GM18907 (cell line): Measurements from ENCODE around the gene YAP1.

ENCODE experiments used
- ATAC-seq: cut with Tn5 transposase; IDR thresholded peaks from one replicate; pipeline ENCODE4 v1.9.1; 2021; ENCODE audit warnings: mild to moderate bottlenecking, moderate library complexity; ENCODE audit not compliant: unreplicated experiment

Gene YAP1

DNA sequence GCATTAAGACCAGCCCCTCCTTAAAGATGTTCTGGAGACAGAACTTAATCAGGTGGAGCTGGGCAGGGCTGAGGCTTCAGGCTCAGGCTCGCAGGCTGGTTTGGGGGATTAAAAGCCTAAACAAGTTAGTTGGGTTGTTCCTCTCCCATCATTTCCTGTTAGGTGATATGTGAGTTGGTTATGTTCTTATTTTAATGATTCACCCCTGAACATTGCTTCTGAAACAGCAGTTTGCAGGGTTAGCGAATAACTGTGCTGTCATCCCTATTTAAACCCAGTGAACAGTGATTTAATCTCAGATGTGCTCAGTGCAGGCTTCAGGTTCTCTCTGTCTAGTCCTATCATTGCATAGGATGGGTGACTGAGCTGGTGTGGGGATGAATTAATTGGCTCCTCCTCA is 159.7 kb downstream of the YAP1 start:
- no peak for ATAC-seq

GRCh38 chr11:102272047-102272824 is 162.0 kb downstream of the YAP1 start:
- ATAC-seq = no peak

GRCh38 chr11:102274628-102275027 is 164.4 kb downstream of the YAP1 start:
- no peak for ATAC-seq

DNA sequence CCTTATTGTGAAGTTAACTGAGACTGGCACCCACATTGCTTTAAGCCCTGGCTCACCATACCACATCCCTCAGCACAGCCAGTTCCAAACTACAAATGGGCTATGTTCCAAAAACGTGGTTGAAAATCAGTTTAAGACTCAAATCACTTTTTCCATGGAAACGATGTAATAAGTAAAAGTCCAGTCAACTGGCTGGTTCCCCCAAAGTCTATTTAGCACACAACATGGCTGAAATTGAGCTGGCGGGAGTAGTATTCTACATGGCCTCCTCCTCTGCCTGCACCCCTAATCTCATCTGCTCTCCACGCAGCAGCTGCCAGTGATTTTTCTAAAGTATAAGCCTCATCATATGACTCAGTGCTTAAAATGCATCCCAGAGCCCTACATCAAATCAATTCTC is 166.1 kb downstream of the YAP1 start:
- no peak for ATAC-seq

DNA sequence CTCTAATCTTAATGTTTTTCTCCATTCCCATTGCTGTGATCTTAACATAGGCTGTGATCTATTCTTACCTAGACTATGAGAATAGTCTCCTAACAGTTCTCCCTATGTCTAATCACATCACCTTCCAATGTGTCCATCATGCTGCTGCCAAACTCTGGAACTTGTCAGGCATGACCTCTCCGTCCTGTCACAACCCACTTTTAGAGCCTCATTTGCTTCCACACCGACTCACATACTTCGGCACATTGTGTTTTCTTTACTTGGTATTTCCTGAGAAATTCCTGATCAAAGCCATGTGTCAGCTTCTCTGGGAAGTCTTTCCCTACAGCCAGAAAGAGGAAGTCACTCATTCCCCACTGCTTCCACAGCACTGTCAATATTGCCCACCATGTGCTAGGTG is 166.5 kb downstream of the YAP1 start:
- no peak for ATAC-seq

DNA sequence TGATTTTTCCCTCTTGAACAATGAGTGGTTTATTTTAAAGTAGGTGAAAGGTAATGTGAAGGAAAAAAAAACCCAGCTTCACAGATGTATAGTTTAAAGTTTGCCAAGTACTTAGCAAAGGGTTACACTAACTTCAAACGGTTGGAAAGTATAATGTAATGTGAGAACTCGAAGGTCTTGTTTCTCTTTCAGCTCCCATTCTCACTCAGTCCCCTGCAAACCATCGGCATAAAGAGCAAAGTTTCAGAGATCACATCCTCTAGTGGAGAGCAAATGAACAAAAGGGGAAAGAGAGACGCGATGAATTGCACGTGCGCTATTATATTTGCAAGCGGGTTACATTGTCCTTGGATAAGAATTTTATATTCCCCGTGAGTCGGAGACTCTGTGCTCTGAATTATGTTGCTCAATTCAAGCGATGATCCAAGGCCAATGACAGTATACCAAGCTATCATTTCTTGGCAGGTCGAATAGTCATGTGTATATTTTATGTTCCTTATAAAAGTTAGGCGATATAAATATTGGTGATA is 169.5 kb downstream of the YAP1 start:
- ATAC-seq = peak; percentile 91

DNA sequence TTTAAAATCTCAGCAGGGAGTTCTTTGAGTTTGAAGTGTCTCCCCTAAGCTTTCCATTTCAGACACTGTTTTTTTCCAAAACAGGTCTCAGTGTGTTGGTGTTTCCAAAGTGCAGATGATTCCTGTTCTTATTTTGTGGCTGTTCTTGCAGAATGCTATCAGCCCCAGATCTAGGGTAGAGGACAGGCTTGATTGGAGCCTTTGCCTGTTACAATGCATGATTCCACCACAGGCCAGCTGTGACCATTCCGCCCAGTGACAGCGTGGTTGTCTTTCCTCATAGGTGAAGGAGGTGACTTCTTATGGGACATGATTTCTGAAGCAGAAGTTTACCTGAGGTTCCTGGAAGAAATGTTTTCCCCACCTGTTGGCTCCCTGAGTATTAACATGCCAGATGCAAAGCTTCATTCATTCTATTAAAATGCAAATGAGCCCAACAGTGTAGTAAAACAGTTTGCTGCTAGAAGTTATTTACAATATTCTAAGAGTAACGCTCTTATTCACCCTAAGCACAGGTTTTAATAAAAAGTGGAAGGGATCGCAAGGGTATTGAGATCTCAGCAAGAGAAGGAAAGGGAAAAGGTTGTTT is 170.1 kb downstream of the YAP1 start:
- no peak for ATAC-seq
